Glomerular visceral epithelial cell (primary cell): ENCODE data around the gene TCP11X2.
"Not testable (repeated sequence)": the region's sequence is repeated elsewhere in the genome, so short reads cannot be mapped to it uniquely, and the experiment has no call there.

ENCODE experiments used
- DNase-seq: peaks from one replicate; pipeline ENCODE4 v3.0.0-alpha.2; 2016; ENCODE audit errors: extremely low spot score

The TCP11X2 gene

GRCh38 chrX:102471762-102472220, at the start of gene TCP11X2:
Gene TCP11X2 (minus strand): TSS chrX:102471812.
- not testable (repeated sequence) for DNase-seq

- peak; percentile 0 for DNase-seq
Observed at GRCh38 chrX:102517326-102517725, 45.7 kb upstream of the TCP11X2 start.

DNA sequence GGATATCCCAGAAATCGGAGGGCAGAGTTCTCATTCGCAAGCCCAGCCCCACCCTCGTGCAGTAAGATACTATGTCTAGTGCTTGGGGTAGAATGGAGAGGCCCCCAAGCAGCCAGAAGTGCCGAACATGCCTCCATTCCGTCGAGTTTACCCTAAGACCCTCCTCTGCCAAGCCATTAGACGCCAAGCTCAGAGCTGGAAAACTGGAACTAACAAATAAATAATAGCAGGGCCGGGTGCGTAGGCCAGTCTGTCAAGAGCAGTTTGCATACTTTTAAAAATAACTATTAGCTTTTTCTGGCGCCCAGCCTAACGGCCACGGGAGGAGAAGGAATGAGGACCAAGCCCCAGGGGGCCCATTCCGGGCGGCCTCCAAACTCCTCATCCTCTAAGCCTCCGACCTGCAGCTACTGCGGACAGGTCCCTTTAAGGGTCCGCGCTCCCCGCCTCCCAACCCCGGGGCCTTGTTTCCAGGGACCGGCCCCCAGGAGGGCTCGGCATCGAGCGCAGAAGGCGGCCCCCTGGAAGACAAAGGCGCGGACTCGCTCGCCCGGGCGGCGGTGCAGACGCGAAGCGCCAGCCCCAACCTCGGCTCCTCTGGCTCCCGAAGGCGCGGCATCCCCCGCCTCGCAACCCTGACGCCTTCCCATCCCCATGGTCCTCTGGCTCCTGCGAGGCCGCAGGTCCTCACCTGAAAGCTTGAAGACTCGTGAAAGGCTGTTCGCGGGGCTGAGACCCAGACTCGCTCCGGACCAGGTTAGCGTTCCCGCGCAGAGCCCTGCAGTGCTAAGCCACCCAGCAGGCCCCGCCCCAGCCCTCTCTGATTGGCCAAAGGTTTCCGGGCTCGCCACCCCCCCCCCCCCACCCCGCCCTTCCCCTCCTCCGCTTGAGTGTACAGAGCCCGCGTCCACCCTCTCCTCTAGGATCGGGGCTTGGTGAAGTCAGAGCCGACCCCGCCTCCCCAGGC, 44.6 kb upstream of the TCP11X2 start, which contains the start of gene TMSB15A:
Gene TMSB15A, minus strand, starts transcription at position 765 of the 967 bp plus-strand sequence.
- DNase-seq: peak; percentile 49

DNA sequence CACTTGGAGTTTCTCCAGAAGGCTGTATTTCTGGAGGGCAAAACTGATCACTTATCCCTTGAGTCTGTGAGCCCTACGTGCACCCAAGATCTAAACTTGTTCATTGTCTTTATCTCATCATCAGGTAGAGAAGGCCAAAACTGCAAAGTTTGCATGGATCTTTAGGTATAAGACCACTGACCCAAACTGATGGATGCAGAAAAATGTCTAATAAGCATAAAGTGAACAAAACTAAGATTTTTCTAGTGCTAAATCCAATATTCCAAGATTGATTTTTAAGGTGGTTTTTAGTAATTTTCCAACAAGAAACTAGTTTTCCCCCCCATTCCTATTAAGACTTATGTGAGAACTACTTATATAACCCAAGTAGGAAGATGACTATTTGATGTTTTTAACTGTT, 42.9 kb upstream of the TCP11X2 start:
- no peak for DNase-seq

DNA sequence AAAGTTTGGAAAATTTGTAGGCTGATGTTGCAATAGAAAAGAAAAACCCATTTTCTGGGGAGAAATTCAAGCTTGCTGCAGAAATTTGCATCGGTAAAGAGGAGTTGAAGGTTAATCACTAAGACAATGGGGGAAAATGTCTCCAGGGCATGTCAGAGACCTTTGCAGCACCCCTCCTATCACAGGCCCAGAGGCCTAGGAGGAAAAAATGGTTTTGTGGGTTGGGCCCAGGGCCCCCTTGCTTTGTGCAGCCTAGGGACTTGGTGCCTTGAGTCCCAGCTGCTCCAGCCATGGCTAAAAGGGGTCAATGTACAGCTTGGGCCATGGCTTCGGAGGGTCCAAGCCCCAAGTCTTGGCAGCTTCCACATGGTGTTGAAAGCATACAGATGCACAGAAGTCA, 27.1 kb upstream of the TCP11X2 start:
- DNase-seq: no peak

- no peak for DNase-seq
Observed at GRCh38 chrX:102491766-102492165, 20.2 kb upstream of the TCP11X2 start.

GRCh38 chrX:102478765-102479164, 7.2 kb upstream of the TCP11X2 start:
- not testable (repeated sequence) for DNase-seq

GRCh38 chrX:102470215-102470614, 1.4 kb downstream of the TCP11X2 start:
- DNase-seq: not testable (repeated sequence)

DNA sequence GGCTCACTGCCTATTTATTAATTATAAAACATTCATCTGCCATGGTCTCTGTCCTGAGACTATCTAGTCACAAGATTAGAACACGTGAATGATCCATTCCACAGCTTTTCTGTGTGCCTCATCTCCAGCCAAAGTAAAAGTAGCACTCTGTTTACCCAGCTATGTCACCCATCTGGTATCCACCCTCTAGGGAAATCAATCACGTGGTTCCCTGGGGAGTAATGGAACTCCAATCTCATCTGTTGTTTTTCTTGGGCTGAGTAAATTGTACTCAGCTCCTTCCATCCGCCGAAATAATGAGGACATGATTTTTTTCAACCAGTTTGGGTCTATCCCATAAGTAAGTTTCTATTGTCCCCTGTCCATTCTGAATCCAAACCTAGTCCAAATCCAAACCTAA, 13.0 kb downstream of the TCP11X2 start:
- DNase-seq: not testable (repeated sequence)

- not testable (repeated sequence) for DNase-seq
Observed at GRCh38 chrX:102439908-102440307, 31.7 kb downstream of the TCP11X2 start, which contains the start of gene NXF2B. Gene NXF2B (minus strand): TSS chrX:102440008. CDS start chrX:102380036, 59,972 bp downstream.

- DNase-seq: not testable (repeated sequence)
Observed at GRCh38 chrX:102414493-102414892, 57.1 kb downstream of the TCP11X2 start.
